GM21619 (cell line): Measurements from ENCODE around the gene CSNK1G3.

Experiments
- ATAC-seq: cut with Tn5 transposase; IDR thresholded peaks from one replicate; pipeline ENCODE4 v1.9.1; 2021; ENCODE audit not compliant: unreplicated experiment

The CSNK1G3 gene

DNA sequence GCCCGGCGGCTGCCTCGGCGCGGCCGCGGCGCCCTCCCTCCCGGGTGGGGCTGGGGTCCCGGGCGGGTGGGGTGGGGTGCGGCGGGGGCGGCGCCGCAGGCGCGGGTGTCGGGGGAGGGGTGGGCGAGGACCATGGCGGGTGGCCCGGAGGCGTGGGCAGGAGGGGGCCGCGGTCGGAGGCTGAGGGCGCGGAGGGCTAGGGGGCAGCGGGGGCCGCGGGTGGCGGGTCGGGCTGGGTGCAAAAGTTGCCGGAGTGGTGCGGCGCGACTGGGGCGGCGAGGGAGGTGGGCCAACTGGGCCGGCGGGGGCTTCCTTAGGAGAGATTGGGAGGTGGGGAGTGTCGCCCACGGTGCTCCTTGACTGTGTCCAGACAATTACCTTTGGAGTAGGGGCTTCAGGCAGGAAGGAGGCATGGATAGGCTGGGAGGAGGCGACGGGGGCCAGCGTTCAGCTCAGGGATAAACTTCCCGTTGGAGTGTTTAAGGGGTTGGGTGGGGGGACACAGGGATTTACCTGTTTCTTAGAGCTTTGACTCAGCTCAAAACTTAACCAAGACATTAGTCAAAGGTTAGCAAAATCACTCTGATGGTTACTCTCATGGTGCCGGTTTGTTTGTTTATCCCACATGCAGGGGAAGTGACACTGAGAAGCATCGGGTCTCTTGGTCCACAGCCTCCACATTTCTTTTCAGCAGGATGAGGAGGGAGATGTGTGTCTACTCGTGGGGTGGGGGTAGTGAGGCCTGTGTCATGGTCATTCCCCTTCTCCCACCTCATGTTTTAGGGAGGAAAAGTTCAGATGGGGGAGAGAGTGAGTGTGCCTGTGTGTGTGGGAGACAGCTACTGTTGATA lies 859 bp downstream of the CSNK1G3 start:
- ATAC-seq = peak; percentile 31

DNA sequence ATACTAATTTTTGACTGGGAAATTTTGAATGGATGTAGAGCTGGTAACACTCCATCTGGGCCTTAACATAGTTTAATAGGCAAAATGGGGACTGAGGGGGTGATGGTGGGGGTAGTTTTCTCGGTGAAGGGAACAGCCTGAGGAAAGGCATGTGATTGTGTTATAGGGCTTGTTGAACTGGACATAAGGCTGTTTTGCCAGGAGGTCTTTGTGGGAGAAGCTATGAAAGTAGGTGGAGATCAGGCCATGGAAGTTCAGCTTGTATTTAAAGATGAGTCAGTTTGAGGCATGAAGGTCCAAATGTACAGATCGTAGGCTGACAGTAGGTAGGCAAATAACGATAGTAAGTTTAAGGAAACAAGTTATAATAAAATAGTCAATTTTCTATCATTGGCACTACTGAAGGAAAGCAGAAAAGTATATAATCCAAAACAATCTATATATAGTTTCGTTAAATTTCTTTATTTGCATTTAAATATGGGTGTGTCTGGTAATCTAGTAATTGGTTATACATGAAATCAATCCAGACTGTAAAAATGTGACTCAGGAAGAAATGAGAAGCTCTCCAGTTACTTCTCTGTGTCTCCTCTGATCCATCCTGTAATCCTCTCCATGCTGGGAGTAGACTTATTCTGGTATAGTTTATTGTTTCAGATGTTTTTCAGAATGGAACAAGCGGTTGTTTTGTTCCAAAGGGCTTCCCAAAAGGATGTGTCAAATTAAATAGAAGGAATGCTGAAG lies 2.8 kb downstream of the CSNK1G3 start:
- no peak for ATAC-seq

DNA sequence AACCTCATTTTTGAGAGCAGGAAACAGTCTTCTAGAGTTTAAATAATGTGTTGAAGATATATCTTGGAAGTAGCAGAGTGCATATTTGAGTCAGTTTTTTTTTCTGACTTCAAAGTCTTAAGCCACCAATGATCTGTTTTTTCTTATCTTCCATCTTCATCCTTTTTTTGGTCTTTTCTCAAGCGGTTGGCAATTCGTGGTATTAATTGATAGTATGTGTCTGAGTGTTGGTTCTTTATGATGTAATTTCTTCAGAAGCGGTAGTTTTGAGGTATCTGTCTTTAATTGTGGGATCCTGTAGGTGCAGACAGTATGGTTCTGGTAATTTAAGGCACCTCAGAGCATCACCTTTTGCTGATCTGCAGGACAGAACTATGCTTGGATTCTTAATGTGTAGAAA lies 3.9 kb downstream of the CSNK1G3 start:
- ATAC-seq = no peak

GRCh38 chr5:123517476-123517875 lies 5.5 kb downstream of the CSNK1G3 start:
- ATAC-seq = no peak

GRCh38 chr5:123518111-123518510 lies 6.1 kb downstream of the CSNK1G3 start:
- ATAC-seq = peak; percentile 29

DNA sequence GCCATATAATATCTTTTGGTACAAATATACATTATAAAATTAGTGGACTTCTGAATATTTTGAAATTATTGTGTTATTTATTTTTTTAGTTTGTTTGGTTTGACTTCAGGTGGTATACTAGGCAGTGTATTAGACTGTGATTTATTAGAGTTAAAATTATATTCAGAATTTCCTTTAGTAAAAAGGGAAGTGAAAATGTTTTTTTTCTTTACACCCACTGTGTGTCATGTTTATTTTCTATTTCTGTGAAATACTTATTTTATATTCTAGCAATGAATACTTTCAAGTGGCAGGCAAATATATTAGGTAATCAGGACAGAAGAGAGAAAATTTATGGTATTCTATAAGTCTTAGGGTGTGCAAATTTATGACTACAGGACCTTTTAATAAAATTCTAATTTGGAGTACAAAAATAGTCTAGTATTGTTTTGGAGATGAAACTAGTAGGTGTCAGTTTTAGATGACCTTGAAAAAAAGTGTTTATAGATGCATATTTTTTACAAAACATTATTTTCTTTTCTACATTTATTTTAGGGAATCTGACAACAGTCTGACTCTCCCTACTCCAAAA lies 8.8 kb downstream of the CSNK1G3 start:
- ATAC-seq = peak; percentile 50

GRCh38 chr5:123524146-123524545 lies 12.2 kb downstream of the CSNK1G3 start:
- no peak for ATAC-seq

- ATAC-seq = no peak
These were observed 15.2 kb downstream of the CSNK1G3 start for GRCh38 chr5:123527190-123527589.

- no peak for ATAC-seq
These were observed 16.1 kb downstream of the CSNK1G3 start for GRCh38 chr5:123528065-123528464.

- ATAC-seq = no peak
These were observed 16.9 kb downstream of the CSNK1G3 start for GRCh38 chr5:123528878-123529277.

GRCh38 chr5:123530728-123531127 lies 18.8 kb downstream of the CSNK1G3 start:
- no peak for ATAC-seq

GRCh38 chr5:123535648-123536047 lies 23.7 kb downstream of the CSNK1G3 start:
- no peak for ATAC-seq

DNA sequence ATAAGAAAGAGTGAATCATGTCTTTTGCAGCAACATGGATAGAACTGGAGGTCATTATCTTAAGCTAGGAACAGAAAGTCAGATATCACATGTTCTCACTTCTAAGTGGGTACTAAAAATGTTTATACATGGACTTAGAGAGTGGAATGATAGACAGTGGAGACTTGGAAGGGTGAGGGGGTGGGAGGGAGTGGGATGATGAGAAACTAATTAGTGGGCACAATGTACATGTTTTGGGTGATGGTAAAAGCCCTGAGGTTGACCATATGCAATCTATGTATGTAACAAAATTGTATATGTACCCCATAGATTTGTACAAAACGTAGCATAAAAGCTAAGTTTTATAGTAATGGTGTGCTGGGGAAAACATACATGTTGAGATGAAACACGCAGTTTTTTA lies 25.3 kb downstream of the CSNK1G3 start:
- no peak for ATAC-seq

DNA sequence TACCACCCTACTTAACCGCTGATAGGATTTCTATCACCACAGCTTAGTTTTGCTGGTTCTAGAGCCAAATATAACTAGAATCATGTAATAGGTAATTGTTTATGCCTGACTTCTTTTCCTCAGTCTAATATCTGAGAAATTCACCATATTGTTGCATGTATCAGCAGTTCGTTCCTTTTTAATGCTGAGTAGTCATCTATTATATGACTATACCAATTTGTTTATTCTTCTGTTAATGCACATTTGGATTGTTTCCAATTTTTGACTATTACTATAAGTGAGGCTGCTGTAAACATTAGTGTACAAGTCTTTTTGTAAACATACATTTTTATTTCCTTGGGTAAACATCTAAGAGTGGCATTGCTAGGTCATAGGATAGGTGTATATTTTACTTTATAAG lies 25.9 kb downstream of the CSNK1G3 start:
- no peak for ATAC-seq

DNA sequence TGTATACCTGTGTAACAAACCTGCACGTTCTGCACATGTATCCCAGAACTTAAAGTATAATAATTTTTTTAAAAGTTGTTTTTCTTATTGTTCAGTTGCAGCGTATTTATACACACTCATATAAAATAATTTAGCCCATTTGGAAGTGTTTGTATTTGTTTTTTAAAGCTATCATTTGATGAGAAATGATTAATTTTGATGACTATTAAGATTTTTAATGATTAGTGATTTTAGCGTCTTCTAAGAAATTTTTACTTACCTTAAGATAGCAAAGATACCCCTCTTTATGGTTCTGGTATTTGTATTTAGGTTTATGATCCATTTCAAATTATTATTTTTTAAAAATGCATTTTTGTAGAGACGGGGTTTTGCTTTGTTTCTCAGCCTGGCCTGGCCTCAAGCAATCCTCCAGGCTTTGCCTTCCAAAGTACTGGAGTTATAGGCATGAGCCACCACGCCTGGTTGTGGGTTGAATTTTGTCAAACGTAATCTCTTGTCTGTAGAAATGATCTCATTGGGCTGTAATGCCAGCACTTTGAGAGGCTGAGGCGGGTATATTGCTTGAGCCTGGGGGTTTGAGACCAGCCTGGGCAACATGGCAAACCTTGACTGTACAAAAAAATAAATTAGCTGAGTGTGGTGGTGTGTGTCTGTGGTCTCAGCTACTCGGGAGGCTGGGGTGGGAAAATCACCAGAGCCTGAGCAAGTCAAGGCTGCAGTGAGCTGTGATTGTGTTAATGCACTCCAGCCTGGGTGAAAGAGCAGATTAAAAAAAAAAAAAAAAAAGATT lies 26.9 kb downstream of the CSNK1G3 start:
- ATAC-seq = no peak

DNA sequence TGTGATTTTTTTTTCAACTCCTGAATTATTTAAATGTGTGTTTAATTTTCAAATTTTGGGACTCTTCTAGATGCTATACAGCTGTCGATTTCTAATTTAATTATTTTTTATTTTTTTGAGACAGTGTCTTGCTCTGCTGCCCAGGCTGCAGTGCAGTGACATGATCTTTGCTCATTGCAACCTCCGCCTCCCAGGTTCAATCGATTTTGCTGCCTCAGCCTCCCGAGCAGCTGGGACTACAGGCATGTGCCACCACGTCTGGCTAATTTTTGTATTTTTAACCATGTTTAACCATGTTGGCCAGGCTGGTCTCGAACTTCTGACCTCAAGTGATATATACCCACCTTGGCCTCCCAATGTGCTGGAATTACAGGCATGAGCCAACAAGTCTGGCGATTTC lies 28.6 kb downstream of the CSNK1G3 start:
- ATAC-seq = no peak

GRCh38 chr5:123543438-123543837 lies 31.5 kb downstream of the CSNK1G3 start:
- ATAC-seq = no peak

DNA sequence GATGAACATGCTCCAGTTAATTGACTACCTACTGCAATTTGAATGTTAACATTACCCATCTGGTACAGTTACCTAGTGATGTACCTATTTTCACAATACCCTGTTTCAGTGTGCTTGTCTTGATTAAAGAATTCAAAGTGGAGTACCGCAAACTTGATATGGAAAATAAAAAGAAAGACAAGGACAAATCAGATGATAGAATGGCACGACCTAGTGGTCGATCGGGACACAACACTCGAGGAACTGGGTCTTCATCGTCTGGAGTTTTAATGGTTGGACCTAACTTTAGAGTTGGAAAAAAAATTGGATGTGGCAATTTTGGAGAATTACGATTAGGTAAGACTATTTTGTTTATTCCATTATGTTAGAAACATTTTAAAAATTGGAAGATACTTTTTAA lies 33.5 kb downstream of the CSNK1G3 start:
- ATAC-seq = no peak

DNA sequence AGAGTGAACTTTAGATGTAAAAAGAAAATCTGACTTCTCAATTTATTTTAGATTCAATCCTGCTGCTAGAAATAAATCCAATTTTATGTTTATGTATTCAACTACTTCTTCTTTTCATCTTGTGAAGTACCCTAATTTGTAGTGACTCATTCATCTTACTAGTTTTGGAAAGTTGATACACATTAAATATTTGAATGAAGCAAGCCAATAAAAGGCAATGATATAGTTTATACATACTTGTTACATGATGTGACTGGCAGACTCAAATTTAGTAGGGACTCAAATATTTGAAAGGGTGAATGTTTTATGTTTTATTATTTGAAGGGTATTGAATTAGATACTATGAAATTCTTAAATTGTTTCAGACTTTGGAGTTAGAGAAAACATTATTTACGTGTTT lies 34.7 kb downstream of the CSNK1G3 start:
- no peak for ATAC-seq

GRCh38 chr5:123549256-123549904 lies 37.4 kb downstream of the CSNK1G3 start:
- peak; percentile 98 for ATAC-seq

DNA sequence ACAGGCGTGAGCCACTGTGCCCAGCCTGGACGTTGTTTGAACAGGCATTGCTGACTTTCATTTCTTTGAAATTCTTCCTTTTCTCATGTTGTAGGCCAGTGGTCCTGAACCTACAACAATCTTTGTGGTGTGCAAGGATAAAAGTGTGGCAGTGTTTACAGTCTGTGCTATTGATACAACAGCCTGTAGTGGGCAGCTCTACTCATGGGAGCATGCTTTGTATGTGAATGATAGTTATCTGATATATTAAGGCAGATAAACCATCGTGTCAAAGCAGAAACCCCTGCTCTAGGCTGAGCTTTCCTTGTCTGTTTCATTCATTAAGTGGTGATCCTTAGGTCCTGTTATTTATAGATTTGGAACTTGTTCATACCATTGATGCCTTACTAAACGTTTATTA lies 42.6 kb downstream of the CSNK1G3 start:
- ATAC-seq = no peak
